Aorta (tissue), 5 donors: Measurements from ENCODE around the gene TBXA2R. TPM values are rescaled to one million over a fixed set of nuclear protein-coding genes. Genes with fewer than 3 reads are reported as not detected.
A peak's percentile ranks its signal among the peaks of the same experiment; 100 is the strongest.

Source experiments
- ATAC-seq: fragments of 200-7000 bp; cut with Tn5 transposase; one replicate; pipeline ENCODE4 v1.9.1; 2022; ENCODE audit warnings: moderate library complexity; ENCODE audit not compliant: low FRiP score
- DNase-seq, 2 donors: peaks; one replicate each; pipeline ENCODE4 v3.0.0-alpha.2; 2020
- H3K27ac ChIP-seq, 2 donors: one replicate each; pipeline ENCODE4 v1.5.1; 2013; ENCODE audit warnings: low read length in 2 of 2, mild to moderate bottlenecking in 2 of 2, moderate library complexity in 2 of 2, control low read depth in 1 of 2, inconsistent platforms in 1 of 2, low read depth in 1 of 2
- H3K27me3 ChIP-seq, 2 donors: one replicate each; pipeline ENCODE4 v1.6.1; 2013; ENCODE audit warnings: control low read depth in 1 of 2, low read length in 1 of 2, mild to moderate bottlenecking in 1 of 2, moderate library complexity in 1 of 2; ENCODE audit not compliant: insufficient read depth in 2 of 2, control insufficient read depth in 1 of 2
- H3K36me3 ChIP-seq, 2 donors: one replicate each; pipeline ENCODE4 v1.6.1; 2013; ENCODE audit warnings: control low read depth in 1 of 2, low read length in 1 of 2, mild to moderate bottlenecking in 1 of 2; ENCODE audit not compliant: insufficient read depth in 2 of 2, control insufficient read depth in 1 of 2
- H3K4me1 ChIP-seq, 2 donors: one replicate each; pipeline ENCODE4 v1.6.1; 2013; ENCODE audit warnings: low read length in 2 of 2, control low read depth in 1 of 2, mild to moderate bottlenecking in 1 of 2, moderate library complexity in 1 of 2; ENCODE audit not compliant: insufficient read depth in 2 of 2, control insufficient read depth in 1 of 2
- H3K4me3 ChIP-seq, 2 donors: one replicate each; pipeline ENCODE4 v1.5.1; 2013; ENCODE audit warnings: low read length in 2 of 2, control low read depth in 1 of 2, mild to moderate bottlenecking in 1 of 2
- H3K9me3 ChIP-seq: one replicate; pipeline ENCODE4 v1.6.1; 2013; ENCODE audit warnings: mild to moderate bottlenecking, low read length; ENCODE audit not compliant: control insufficient read depth
- WGBS, 2 donors: extraction: QIAGEN DNeasy Blood & Tissue Kit; methylation state at CpG; one replicate each; pipeline ENCODE4 v1.1.7; 2013; 5-methylcytosine and 5-hydroxymethylcytosine counted together
- intact Hi-C, 2 donors: fragments of 100-400 bp; cut with DNase I; formaldehyde crosslinking; loops; one replicate each; pipeline versions ENCODE4 v1.14.2 to v1.15.0; 2022
- polyA plus RNA-seq, 2 donors: library from polyadenylated mRNA; stranded (reverse); fragments of 200-250 nt; gene quantifications; one replicate each; pipeline ENCODE4 v1.2.3, GENCODE V29; 2013
- total RNA-seq, 2 donors: library from RNA; stranded (reverse); fragmentation: NEBNext Ultra II Directional; extraction: Animal tissue kit (Norgen Biotek cat#: 25700); gene quantifications; one replicate each; pipeline ENCODE4 v1.2.1, GENCODE V29; 2021
- donor health status: healthy with polysubstance abuse.
- donor health status: Bipolar disorder and iron deficiency.
- donor health status: DM: no; HTN: no; CAD: no.
- donor health status: DM: no; HTN: no; CAD: no.
- donor health status: DM: yes; HTN: yes; CAD: no.

The TBXA2R gene
- total and polyA plus RNA-seq, 4 donors = 9.6 to 40.5 (median 33.5) TPM

GRCh38 chr19:3618144-3618810, 11.6 kb upstream of the TBXA2R start:
- Histone ChIP-seq H3K4me1 (no peaks in the 10 kb centered on the region), H3K4me3 (no peak overlapping the region), H3K27me3 (no peaks in the 10 kb centered on the region), H3K27ac (no peak overlapping the region), H3K9me3 (no peaks in the 10 kb centered on the region), H3K36me3 (no peaks in the 10 kb centered on the region)
- WGBS, 2 donors = 41 to 45% methylated on average over 29 to 31 of the region's 31 CpGs
- ATAC-seq = peak; percentile 88
- peak; percentile 86 to 95 for DNase-seq
- intact Hi-C loops = loop anchor here (2.0 to 10.0 kb wide), 3 partner anchors 31 to 313 kb away; no protein-coding TSS in a partner anchor

- H3K4me3 ChIP-seq = no peak overlapping the region
- H3K27ac ChIP-seq = no peak overlapping the region
- H3K36me3 ChIP-seq = no peaks in the 10 kb centered on the region
Measured at GRCh38 chr19:3617463-3617862, 10.8 kb upstream of the TBXA2R start.

DNA sequence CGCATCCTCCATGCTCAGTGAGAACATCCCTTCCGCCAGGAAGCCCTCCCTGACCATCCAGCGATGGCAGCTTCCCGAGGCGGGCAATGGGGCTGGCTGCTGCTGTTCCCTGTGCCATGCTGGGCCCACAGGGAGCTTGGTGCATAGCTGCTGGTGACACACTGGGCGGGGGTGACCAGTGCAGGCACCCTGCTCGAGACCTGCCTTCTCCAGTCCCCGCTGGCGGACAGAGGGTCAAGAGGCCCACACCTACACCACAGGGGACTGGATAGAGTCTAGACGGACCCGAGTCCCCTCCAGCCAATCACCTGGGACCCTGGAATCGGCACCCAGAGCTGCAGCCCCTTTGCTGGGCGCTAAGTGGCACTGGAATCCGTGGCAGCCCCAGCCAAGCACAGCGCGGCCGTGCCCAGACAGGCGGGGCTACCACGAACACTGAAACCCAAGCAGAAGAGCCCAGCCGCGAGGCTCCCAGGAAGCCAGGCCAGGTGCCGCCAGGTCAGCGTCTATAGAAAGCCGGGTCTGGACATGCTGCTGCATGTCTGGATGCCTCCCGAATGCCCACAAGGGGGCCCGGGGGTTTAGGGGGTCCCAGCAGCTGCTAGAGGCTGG, 9.0 kb upstream of the TBXA2R start:
- H3K4me1 ChIP-seq = no peaks in the 10 kb centered on the region
- H3K27me3 ChIP-seq = no peaks in the 10 kb centered on the region
- intact Hi-C loops = loop anchor here in 1 of 2 donors (10.0 kb wide), 1 partner anchor 311 kb away; no protein-coding TSS in a partner anchor
- no peaks in the 10 kb centered on the region for H3K9me3 ChIP-seq
- no peaks in the 10 kb centered on the region for H3K36me3 ChIP-seq
- H3K27ac ChIP-seq = no peak overlapping the region
- WGBS, 2 donors = 84 to 90% methylated on average over 26 of the region's 26 CpGs
- H3K4me3 ChIP-seq = no peak overlapping the region
- DNase-seq = peak; percentile 45 to 48
- no peak for ATAC-seq

More at GRCh38 chr19:3617463-3617862, 10.8 kb upstream of the TBXA2R start:
- H3K9me3 ChIP-seq = no peaks in the 10 kb centered on the region
- WGBS, 2 donors = 81 to 82% methylated on average over 19 of the region's 19 CpGs
- ATAC-seq (no peak), DNase-seq (peak in 1 of 2 donors; percentile 46)
- no peaks in the 10 kb centered on the region for H3K4me1 ChIP-seq
- intact Hi-C loops = loop anchor here in 1 of 2 donors (10.0 kb wide), 1 partner anchor 313 kb away; no protein-coding TSS in a partner anchor
- no peaks in the 10 kb centered on the region for H3K27me3 ChIP-seq

- Histone ChIP-seq H3K27ac (no peak overlapping the region), H3K36me3 (no peaks in the 10 kb centered on the region), H3K4me1 (no peaks in the 10 kb centered on the region), H3K4me3 (no peak overlapping the region), H3K9me3 (no peaks in the 10 kb centered on the region), H3K27me3 (no peaks in the 10 kb centered on the region)
- DNase-seq = peak in 1 of 2 donors; percentile 60
- ATAC-seq = no peak
- intact Hi-C loops = loop anchor here in 1 of 2 donors (10.0 kb wide), 1 partner anchor 310 kb away; no protein-coding TSS in a partner anchor
- 87 to 91% methylated on average over 17 to 18 of the region's 18 CpGs for WGBS, 2 donors
Measured at GRCh38 chr19:3614858-3615505, 8.3 kb upstream of the TBXA2R start.

- H3K9me3 ChIP-seq = no peaks in the 10 kb centered on the region
- DNase-seq = peak in 1 of 2 donors; percentile 42
- ATAC-seq = no peak
Measured at GRCh38 chr19:3613818-3614661, 7.4 kb upstream of the TBXA2R start.

GRCh38 chr19:3612901-3613741, 6.4 kb upstream of the TBXA2R start:
- intact Hi-C loops = loop anchor here in 1 of 2 donors (10.0 kb wide), 1 partner anchor 308 kb away; no protein-coding TSS in a partner anchor
- no peaks in the 10 kb centered on the region for H3K27me3 ChIP-seq
- 85 to 88% methylated on average over 76 to 79 of the region's 79 CpGs for WGBS, 2 donors
- H3K9me3 ChIP-seq = no peaks in the 10 kb centered on the region
- no peak overlapping the region for H3K4me3 ChIP-seq
- ATAC-seq = no peak
- peak; percentile 52 to 80 for DNase-seq
- H3K36me3 ChIP-seq = no peaks in the 10 kb centered on the region
- H3K4me1 ChIP-seq = no peaks in the 10 kb centered on the region
- no peak overlapping the region for H3K27ac ChIP-seq

More at GRCh38 chr19:3613818-3614661, 7.4 kb upstream of the TBXA2R start:
- H3K27ac ChIP-seq = no peak overlapping the region
- no peak overlapping the region for H3K4me3 ChIP-seq
- H3K27me3 ChIP-seq = no peaks in the 10 kb centered on the region
- no peaks in the 10 kb centered on the region for H3K36me3 ChIP-seq
- WGBS, 2 donors = 75 to 83% methylated on average over 33 to 39 of the region's 39 CpGs
- intact Hi-C loops = loop anchor here in 1 of 2 donors (10.0 kb wide), 1 partner anchor 309 kb away; no protein-coding TSS in a partner anchor
- no peaks in the 10 kb centered on the region for H3K4me1 ChIP-seq

DNA sequence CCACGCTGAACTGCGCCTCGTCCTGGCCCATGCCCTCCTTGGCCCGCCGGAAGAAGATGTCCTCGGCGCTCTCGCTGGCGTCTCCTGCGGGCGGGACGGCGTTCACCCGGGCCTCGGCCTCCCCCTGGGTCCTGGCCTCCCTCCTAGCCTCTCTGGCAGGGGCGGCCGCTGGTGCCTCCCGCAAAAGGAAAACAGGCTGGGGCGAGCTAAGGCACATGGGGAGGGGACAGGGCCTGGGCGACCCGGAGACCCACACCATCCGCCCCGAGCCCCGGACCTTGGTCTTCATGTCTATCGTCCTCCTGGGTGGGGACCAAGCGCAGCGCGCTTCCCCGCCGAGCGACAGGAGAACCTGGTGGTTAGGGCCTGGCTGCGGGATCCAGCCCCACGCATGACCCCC, 5.7 kb upstream of the TBXA2R start:
- no peaks in the 10 kb centered on the region for H3K36me3 ChIP-seq
- H3K27me3 ChIP-seq = no peaks in the 10 kb centered on the region
- peak; percentile 41 to 74 for DNase-seq
- H3K4me3 ChIP-seq = no peak overlapping the region
- H3K4me1 ChIP-seq = no peaks in the 10 kb centered on the region
- WGBS, 2 donors = 97 to 98% methylated on average over 33 of the region's 33 CpGs
- no peak for ATAC-seq
- intact Hi-C loops = loop anchor here in 1 of 2 donors (10.0 kb wide), 1 partner anchor 308 kb away; no protein-coding TSS in a partner anchor
- no peaks in the 10 kb centered on the region for H3K9me3 ChIP-seq
- no peak overlapping the region for H3K27ac ChIP-seq
